Left colon (tissue), 2 donors: ENCODE data around the gene CS. TPM values are rescaled to one million over a fixed set of nuclear protein-coding genes. Genes with fewer than 3 reads are reported as not detected.

ENCODE experiments used
- ATAC-seq: fragments of 200-7000 bp; cut with Tn5 transposase; one replicate; pipeline ENCODE4 v1.9.1; 2020; ENCODE audit warnings: mild to moderate bottlenecking, moderate library complexity
- DNase-seq, 2 donors: peaks; one replicate each; pipeline ENCODE4 v3.0.0-alpha.2; 2020
- intact Hi-C, 2 donors: fragments of 100-400 bp; cut with DNase I in 1 of 2; cut with micrococcal nuclease in 1 of 2; formaldehyde crosslinking; loops; one replicate each; pipeline versions ENCODE4 v1.11.2 to v1.14.0; 2022; cut with DNase I, micrococcal nuclease
- total RNA-seq, 2 donors: library from RNA; stranded (reverse); fragmentation: NEBNext Ultra II Directional; extraction: Animal tissue kit (Norgen Biotek cat#: 25700); gene quantifications; one replicate each; pipeline ENCODE4 v1.2.1, GENCODE V29; 2021
- donor health status: DM: no; HTN: no; CAD: no.
- donor health status: DM: yes; HTN: yes; CAD: no.

Gene CS
- total RNA-seq, 2 donors from 2014 or later, result 304 to 403 TPM

DNA sequence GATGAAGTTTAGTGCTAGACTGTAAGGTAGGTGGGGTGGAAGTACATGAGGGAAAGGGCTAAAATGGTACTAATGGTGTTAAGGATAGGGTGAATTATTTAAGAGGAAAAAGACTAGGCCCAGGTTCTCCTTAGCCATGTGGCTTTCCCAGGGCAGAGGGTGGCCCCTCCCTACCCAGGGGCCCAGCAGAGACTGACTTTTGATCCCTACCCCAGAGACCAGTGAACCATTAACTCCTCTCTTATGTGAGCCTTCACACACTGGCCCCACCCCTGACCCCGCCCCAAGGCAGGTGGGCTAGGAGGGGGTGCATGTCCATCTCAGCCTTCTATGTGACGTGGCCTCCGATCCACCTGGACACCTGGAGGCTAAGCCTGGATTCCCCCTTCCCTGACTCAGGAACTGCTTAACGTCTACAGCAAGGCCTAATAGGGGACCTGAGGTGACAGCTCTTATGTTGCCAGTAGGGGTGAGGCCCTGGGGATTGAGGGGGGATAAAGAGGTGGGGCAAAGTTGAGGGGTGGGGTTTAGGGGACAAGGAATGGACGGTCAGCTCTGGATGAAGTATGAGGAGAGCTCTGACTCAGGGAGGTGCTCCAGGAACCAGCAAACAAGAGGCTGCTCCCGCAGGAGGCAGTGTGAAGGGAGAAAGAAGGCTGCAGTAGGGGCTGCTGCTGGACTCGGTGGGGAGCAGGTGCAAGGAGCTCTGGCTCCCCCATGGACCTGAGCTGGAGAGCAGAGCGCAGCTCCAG lies 69.5 kb downstream of the CS start:
- ATAC-seq (peak; percentile 92), DNase-seq (peak; percentile 87 to 89)
- intact Hi-C loops, result no loop called here

DNA sequence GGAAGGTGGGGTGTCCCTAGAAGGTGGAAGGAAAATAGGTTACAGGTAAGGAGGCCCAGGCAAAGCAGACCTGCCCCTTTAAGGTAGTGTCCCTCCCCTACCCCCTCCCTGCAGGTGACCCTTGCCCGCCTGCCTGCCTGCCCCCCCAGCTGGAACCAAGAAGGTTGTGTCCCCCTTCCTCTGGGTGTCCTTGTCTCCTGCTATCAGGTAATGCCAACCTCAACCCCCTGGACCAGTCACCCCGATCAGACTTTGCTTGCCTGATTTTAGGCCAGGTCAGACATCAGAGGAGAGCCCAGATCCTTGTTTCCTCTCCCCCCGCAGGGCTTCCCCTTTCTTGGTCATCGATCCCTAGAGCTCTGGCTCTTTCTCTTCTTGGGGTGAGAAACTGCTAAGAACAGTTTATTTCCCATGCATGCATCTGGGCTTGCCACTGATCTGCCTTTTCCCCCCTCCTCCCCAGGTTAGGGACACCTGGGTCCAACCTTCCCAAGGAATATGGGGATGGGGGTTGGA lies 70.2 kb downstream of the CS start, which contains the start of gene SLC39A5:
Gene SLC39A5, plus strand, starts transcription at position 136 of the 516 bp plus-strand sequence. CDS start 1,224 bp downstream, outside the sequence.
- DNase-seq (peak; percentile 56 to 58), ATAC-seq (peak; percentile 52)
- intact Hi-C loops, result no loop called here

DNA sequence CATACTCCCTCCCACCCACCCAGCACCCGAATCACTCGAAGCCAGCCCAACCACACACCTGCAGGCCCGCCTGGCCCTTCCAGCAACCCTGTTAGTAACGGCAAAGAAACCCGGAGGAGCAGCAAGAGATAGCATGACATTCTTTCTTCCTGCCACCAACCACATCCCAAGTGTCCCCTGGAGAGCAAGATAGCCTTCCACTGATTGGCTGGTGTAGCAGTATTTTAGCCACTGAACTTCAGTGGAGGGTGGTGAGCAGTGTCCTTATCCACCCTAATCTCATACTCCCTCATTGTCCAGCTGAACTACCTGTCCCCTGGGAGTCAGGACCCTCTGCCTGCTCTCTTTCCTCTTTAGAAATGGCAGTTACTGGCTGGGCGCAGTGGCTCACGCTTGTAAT lies 71.0 kb downstream of the CS start:
- DNase-seq (no peak), ATAC-seq (no peak)
- intact Hi-C loops, result no loop called here

DNA sequence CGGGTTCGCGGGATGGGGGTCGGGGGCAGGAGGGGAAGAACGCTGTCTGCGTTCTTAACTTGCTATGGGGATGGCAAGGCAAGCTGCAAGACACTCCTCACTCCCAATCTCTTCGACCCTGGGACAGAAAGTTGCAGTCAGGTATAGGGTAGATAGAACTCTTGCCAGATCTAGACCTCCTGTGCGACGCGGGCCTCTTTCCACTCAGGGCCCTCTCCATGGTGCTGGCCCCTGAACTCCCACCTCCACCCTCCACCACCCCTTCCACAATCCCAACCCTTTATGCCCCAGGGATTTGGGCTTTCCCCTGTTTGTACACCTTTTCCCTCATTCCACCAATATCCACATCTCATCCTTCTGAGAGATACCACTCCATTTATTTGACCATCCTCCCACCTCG lies 75.2 kb downstream of the CS start:
- intact Hi-C loops, result loop anchor here in 1 of 2 donors (2.0 kb wide), 1 partner anchor 32 kb away; no protein-coding TSS in a partner anchor
- DNase-seq, result no peak
- ATAC-seq, result no peak

DNA sequence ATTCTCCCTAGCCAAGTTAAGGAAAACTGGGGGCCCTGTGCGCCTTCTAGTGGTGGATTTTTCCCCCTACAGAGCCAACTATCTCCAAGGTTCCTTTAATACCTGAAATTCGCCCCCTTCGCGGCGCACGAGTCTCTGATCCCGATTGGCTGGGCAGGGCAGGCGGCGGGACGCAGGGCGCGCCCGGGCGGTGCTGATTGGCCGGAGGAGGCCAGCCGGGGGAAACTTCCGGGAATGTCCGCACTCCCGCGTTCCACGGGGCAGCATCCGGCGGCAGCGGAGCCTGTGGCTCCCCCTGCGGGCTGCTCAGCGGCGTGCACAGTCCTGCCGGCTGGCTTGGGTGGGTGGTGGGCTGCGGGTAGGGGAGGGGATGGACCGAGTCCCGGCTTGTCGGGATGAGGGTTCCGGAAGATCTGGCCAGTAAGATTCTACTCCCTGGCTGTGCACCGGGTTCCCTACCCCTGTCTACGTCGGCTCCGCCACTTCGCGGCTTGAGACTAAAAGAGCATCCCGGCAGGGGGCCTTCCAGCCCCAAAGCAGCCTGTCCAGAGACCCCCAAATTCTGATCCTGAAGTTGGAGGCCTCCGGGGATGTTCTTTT lies 75.9 kb downstream of the CS start, which contains the start of gene NABP2:
Gene NABP2, plus strand, starts transcription at position 241 of the 600 bp plus-strand sequence. CDS start 515 bp downstream, outside the sequence.
- intact Hi-C loops, result loop anchor here in 1 of 2 donors (2.0 kb wide), 1 partner anchor 31 kb away; no protein-coding TSS in a partner anchor
- ATAC-seq (peak; percentile 74), DNase-seq (peak; percentile 98)

DNA sequence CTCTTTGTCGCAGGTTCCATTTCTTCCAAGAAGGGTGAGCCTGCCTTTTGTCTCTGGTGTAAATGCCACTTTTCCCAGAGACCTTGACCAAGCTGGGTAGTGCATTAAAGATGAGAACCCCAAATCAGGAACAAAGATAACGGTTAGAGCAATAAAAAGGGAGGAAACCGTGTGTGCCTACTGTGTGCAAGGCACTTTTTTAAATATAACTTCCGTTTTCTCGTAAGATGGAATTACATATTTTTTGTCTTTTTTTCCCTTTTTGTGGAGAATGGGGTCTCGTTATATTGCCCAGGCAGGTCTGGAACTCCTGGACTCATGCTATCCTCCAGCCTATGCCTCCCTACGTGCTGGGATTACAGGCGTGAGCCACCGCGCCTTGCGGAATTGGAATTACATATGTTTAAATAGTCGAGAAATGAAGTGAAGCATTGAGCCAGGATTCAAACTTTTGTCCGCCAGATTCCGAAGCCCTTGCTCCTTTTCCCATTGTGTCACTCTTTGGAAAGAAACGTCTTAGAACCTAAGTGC lies 76.5 kb downstream of the CS start:
- ATAC-seq (peak; percentile 5), DNase-seq (no peak)
- intact Hi-C loops, result loop anchor here in 1 of 2 donors (2.0 kb wide), 1 partner anchor 31 kb away; no protein-coding TSS in a partner anchor

DNA sequence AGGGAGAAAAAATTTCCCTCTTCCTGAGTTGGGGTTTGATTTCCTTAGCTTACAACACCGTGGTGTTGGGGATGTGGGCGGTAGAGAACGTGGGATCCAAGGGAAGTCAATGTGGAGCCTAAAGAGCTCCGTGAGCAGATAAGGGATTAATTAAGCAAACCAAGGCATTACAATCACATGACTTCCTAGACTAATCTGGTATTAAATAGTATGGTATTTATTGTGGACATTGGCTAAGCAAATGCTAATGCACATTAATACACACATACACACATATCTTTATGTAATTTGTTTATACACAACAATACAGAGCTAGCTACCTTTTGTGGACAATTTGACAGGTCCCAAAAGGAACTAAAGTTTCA lies 77.6 kb downstream of the CS start:
- no peak for ATAC-seq
- intact Hi-C loops, result no loop called here
- DNase-seq, result no peak

DNA sequence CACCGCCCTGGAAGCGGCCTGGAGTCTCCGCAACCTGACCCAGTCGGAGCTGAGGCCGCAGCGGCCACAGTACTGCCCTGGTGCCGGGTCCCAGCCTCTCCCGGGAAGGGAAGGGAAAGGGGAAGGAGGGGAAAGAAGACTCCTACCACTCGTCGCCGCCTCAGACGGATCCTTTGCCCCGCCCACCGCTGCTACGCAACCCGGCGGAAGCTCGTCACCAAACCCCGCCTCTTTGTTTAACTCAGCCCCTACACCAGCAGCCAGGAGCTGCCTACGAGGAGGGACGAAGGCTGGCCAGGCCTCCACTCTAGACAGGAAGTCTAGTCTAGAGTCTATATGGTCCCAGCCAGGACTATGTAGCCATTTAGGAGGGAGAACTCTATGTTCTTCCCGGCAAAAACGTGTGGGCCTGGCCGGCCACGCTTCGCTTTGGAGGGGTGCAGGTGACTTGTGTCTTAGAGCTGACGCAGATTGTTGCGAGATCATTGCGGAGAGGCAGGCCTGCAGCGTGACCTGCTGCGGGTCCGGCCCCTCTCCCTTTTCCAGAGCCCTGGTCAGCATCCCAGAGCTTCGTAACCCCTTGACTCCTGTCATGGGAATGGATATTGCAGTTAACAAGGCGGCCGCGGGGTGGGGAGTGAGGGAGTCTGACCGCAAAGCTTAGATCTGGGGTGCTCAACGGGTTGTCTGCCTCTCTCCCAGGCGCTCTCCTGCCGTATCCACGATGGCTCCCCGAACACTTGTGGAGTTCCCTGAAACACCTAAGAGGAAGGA lies 78.2 kb downstream of the CS start, which contains the start of gene RNF41:
Gene RNF41, minus strand, starts transcription at position 166 of the 774 bp plus-strand sequence. CDS start 7,875 bp downstream, outside the sequence.
- DNase-seq (peak; percentile 98 to 99), ATAC-seq (peak; percentile 79)
- intact Hi-C loops, result no loop called here

Other genes starting within 250 kb of the CS start
- 100 to 1,000 TPM; 188 to 261 TPM for gene ERBB3, start 220.2 kb downstream of the CS start, total RNA-seq
- gene PA2G4, start 195.8 kb downstream of the CS start, total RNA-seq, result 10 to 100 TPM; 59.6 to 80.9 TPM
- gene RPL41, start 183.7 kb downstream of the CS start, total RNA-seq, result 1,000 to 10,000 TPM; 2,955 to 2,956 TPM
- gene ZC3H10, start 182.1 kb downstream of the CS start, total RNA-seq, result 1 to 10 TPM; 3.5 to 4.1 TPM
- 10 to 100 TPM; 44.4 to 48.6 TPM for gene ESYT1, start 172.1 kb downstream of the CS start, total RNA-seq
- gene MYL6B, start 147.7 kb downstream of the CS start, total RNA-seq, result 10 to 100 TPM; 17.1 to 21.9 TPM
- gene MYL6, start 142.0 kb downstream of the CS start, total RNA-seq, result 1,000 to 10,000 TPM; 1,832 to 2,224 TPM
- gene SMARCC2, start 110.8 kb downstream of the CS start, total RNA-seq, result 10 to 100 TPM; 81.7 to 85.6 TPM
- gene RNF41, start 78.4 kb downstream of the CS start, total RNA-seq, result 10 to 100 TPM; 31.5 to 35.1 TPM
- 10 to 100 TPM; 23.2 to 29.5 TPM for gene NABP2, start 76.0 kb downstream of the CS start, total RNA-seq
- 100 to 1,000 TPM; 152 to 244 TPM for gene SLC39A5, start 70.3 kb downstream of the CS start, total RNA-seq
- 10 to 100 TPM; 47.4 to 54.8 TPM for gene ANKRD52, start 41.9 kb downstream of the CS start, total RNA-seq
- 1 to 10 TPM; 4.1 to 5.3 TPM for gene COQ10A, start 33.4 kb downstream of the CS start, total RNA-seq
- 10 to 100 TPM; 70.8 to 90.5 TPM for gene CNPY2, start 15.7 kb upstream of the CS start, total RNA-seq
- gene PAN2, start 33.7 kb upstream of the CS start, total RNA-seq, result 10 to 100 TPM; 46.4 to 53.8 TPM
- not detected for gene IL23A, start 38.6 kb upstream of the CS start, total RNA-seq
- 10 to 100 TPM; 77.7 to 79.2 TPM for gene STAT2, start 59.8 kb upstream of the CS start, total RNA-seq
- gene APOF, start 62.5 kb upstream of the CS start, total RNA-seq, result not detected
- gene TIMELESS, start 149.1 kb upstream of the CS start, total RNA-seq, result 1 to 10 TPM; 5.8 to 9.7 TPM
- gene MIP, start 154.3 kb upstream of the CS start, total RNA-seq, result not detected
- 1 to 10 TPM; 3.9 to 5.2 TPM for gene SPRYD4, start 168.2 kb upstream of the CS start, total RNA-seq
- 1 to 10 TPM in 1 of 2 donors, under 1 TPM in 1; 0.53 to 1.0 TPM for gene GLS2, start 187.8 kb upstream of the CS start, total RNA-seq
- gene RBMS2, start 221.5 kb upstream of the CS start, total RNA-seq, result 10 to 100 TPM; 33.9 to 40.2 TPM